Measurements from ENCODE around the gene CRTAP.
A peak's percentile ranks its signal among the peaks of the same experiment; 100 is the strongest.
"Not testable (repeated sequence)": the region's sequence is repeated elsewhere in the genome, so short reads cannot be mapped to it uniquely, and the experiment has no call there.

Gene CRTAP

GRCh38 chr3:33113772-33114621 is at the start of gene CRTAP:
Gene CRTAP (plus strand): TSS chr3:33114014. CDS start chr3:33114078, 64 bp downstream.
- DNase-seq (ENCODE audit: low spot score): peak; percentile 83

DNA sequence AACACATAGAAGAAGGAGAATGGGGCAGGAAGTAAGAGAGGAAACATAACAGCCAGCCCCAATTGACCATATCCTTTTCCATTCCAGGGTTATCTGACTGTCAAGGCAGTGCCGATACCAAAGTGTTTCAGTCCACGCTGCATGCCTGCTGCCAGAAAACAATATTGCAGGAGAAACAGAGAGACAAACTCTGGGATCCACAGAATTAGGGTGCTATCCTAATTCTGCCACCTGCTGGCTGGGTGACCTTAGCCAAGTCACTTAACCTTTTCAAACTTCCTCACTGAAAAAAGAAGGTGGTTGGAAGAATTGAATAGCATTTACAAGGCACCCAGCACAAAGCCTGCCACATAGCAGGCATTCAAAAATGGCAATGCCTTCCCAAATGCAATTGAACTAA is 48.9 kb upstream of the CRTAP start:
- DNase-seq (ENCODE audit: low spot score): no peak

- DNase-seq (ENCODE audit: low spot score): no peak
These were observed 46.3 kb upstream of the CRTAP start for GRCh38 chr3:33067484-33067883.

DNA sequence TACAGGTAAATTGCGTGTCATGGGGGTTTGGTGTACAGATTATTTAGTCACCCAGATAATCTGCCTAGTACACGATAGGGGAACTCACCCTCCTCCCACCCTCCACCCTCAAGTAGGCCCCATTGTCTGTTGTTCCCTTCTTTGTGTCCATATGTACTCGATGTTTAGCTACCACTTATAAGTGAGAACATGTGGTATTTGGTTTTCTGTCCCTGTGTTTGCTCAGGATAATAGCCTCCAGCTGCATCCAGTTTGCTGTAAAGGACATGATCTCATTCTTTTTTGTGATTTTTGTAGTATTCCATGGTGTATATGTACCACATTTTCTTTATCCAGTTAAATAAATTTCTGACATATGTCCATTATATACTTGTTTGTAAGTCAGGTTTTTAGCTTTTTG is 44.0 kb upstream of the CRTAP start:
- DNase-seq (ENCODE audit: low spot score): not testable (repeated sequence)

- no peak for DNase-seq (ENCODE audit: low spot score)
These were observed 42.6 kb upstream of the CRTAP start for GRCh38 chr3:33071181-33071580.

DNA sequence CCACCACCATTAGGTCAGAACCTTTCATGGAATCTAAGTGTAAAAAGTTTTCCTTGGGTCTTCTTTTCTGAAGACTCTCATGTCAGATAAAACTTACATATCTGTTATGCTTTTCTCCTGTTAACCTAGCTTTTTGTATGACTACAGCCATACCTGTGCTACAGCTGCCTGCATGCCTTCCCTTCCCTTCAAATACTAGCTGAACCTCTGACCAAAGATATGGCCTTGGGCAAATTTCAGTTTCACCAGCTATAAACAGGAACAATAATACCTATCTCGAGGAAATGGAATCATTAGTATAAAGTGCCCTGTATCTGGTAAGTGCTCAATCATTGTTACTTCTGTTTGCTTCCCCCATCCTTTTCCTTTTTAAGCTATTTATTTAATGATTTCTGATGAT is 41.9 kb upstream of the CRTAP start:
- no peak for DNase-seq (ENCODE audit: low spot score)

DNA sequence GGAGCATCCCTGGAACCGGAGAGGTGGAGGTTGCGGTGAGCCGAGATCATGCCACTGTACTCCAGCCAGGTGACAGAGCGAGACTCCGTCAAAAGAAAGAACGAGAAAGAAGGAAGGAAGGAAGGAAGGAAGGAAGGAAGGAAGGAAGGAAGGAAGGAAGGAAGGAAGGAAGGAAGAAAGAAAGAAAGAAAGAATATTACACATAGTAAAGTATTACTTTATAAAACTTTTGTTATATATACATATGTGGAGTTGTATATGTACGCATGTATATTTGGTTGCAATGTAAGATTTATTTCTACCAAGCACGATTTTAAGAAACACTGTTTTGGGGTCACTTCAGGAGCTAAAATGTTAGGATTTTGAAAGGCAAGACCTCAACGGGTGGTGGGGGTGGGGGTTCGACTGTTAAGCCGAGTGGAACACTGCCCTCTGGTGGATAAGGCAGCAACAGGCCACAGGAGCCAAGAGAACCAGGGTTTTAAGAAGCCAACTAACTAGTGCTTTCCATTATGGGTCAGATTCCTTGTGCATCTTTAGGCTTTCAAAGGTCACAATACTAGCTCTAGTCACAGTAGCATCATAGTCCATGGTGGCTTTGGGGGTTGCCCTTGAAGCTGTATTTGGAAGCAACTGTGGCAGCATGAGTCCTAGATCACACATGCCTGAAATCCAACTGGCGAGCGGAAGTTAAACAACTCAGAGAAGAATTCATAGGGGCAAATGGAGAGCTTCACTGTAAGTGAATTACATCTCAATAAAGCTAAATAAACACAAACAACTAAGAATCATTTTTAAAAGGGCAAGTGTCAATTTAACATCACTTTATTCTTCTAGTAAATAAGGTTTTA is 39.4 kb upstream of the CRTAP start:
- DNase-seq (ENCODE audit: low spot score): peak; percentile 89

DNA sequence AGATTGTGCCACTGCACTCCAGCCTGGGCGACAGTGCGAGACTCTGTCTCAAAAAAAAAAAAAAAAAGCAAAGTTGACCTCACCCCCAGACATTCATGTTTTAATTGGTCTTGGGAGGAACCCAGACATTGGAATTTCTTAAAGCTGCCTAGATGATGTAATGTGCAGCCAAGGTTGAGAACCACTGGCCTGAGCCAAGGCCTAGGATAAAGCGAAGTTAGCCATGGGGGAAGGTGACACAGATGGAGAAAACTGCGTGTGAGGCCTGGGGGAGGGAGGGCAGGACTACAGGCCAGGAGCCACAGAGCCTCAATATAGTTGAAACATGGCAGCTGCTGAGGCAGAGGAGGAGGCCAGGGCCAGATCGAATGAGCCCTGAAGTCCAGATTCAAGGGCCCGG is 37.8 kb upstream of the CRTAP start:
- no peak for DNase-seq (ENCODE audit: low spot score)

DNA sequence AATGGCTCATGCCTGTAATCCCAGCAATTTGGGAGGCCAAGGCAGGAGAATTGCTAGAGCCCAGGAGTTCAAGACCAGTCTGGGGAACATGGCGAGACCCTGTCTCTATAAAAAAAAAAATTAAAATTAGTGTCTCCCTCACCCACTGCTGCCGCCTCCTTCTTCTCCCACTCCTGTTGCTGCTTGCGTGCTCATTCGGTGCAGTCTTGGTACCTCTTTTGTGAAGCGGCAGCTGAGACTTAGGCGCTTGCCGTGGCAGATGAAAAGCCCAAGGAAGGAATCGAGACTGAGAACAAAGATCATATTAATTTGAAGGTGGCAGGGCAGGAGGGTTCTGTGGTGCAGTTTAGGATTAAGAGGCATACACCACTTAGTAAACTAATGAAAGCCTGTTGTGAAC is 36.9 kb upstream of the CRTAP start:
- DNase-seq (ENCODE audit: low spot score): no peak

DNA sequence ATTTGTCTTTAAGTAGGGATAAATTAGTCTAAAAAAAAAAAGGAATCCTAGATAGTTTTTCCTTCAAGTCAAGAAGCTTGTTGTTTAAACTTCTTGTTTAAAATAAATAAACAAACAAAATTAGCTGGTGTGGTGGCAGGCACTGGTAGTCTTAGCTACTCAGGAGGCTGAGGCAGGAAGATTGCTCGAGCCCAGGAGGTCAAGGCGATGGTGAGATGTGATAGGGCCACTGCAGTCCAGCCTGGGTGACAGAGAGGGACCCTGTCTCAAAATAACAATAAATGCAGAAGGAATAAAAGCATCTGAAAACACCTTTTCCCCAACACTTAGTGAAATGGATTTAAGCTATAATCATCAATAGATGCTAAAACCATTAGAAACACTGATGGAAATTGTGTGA is 35.8 kb upstream of the CRTAP start:
- no peak for DNase-seq (ENCODE audit: low spot score)

- not testable (repeated sequence) for DNase-seq (ENCODE audit: low spot score)
These were observed 34.0 kb upstream of the CRTAP start for GRCh38 chr3:33079813-33080212.

- no peak for DNase-seq (ENCODE audit: low spot score)
These were observed 32.0 kb upstream of the CRTAP start for GRCh38 chr3:33081812-33082211.

DNA sequence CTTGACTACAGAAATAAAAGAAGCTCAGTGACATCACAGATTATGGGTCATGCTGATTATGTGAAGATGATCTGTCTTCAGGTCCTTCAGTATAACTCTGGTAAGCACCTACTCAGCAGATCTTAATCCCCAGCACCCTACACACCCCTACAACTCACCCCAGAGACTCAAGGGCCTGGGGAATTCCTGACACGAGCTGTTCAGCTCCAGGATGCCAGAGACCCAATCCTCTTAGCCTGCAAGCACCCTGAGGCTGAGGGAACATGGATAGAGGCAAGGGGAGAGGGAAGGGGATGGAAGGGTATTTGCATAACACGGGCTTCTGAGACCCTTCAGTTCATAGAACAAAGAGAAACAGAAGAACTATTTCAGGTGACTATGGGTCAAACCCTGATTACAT is 29.9 kb upstream of the CRTAP start:
- no peak for DNase-seq (ENCODE audit: low spot score)

DNA sequence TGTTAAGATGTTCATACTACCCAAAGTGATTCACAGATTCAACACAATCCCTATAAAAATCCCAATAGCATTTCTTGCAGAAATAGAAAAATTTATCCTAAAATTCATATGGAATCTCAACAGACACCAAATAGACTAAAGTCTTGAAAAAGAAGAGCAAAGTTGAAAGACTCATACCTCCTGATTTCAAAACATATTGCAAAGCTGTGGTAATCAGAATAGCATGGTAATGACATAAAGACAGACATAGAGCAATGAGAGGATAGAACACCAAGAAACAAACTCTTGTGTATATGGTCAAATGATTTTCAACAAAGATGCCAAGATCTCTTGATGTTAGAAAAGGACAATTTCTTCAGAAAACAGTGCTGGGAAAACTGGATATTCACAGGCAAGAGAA is 25.1 kb upstream of the CRTAP start:
- DNase-seq (ENCODE audit: low spot score): no peak

DNA sequence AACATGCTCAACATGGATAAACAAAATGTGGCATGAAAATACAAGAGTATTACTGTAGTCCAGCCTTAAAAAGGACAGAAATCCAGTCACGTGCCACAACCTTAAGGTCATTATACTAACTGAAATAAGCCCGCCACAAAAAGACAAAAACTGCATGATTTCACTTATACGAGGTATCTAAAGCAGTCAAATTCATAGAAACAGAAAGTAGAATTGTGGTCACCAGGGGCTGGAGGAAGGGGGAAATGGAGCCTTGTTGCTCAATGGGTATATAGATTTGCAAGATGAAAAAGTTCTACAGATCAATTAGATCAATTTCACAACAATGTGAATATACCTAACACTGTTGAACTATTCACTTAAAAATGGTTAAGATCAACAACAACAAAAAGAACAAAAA is 24.3 kb upstream of the CRTAP start:
- no peak for DNase-seq (ENCODE audit: low spot score)

GRCh38 chr3:33091746-33092145 is 22.1 kb upstream of the CRTAP start:
- DNase-seq (ENCODE audit: low spot score): no peak

- DNase-seq (ENCODE audit: low spot score): no peak
These were observed 21.1 kb upstream of the CRTAP start for GRCh38 chr3:33092496-33093254.

DNA sequence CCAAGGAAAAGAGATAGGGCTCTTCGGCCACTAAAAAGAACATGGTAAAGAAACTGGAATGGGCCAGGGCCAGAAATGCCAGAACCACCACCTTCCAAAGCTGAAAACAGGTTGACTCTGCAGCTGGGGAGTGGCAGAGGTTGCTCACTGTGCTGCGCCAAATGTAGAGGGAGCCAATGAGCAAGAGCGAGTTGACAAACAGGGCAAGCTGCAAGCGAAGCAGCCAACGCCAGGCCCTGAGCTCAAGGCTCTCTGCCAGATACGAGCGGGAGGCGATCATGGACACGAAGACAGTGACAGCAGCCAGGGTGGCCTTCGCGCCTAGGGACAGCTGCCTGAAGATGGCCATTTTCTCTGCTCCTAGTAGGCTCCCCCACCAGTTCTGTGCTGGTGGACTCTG is 20.0 kb upstream of the CRTAP start:
- no peak for DNase-seq (ENCODE audit: low spot score)

DNA sequence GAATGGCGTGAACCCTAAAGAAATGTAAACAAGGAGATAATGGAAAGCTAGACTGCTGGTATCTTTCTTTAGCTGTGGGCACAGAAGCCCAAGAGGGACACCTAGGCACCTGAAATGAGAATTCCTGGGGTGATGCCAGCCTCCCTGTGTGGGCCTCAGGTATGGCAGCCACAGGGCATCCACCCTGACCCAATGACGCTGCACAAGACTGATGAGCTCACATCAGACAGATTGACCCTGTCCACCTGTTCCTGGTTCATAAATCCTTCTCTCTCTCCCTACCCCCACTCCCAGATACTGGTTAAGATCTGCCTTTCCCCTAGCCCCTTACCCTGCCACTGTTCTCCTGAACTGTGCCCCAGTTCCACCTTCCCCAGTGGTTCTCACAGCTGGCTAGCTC is 18.4 kb upstream of the CRTAP start:
- DNase-seq (ENCODE audit: low spot score): no peak

DNA sequence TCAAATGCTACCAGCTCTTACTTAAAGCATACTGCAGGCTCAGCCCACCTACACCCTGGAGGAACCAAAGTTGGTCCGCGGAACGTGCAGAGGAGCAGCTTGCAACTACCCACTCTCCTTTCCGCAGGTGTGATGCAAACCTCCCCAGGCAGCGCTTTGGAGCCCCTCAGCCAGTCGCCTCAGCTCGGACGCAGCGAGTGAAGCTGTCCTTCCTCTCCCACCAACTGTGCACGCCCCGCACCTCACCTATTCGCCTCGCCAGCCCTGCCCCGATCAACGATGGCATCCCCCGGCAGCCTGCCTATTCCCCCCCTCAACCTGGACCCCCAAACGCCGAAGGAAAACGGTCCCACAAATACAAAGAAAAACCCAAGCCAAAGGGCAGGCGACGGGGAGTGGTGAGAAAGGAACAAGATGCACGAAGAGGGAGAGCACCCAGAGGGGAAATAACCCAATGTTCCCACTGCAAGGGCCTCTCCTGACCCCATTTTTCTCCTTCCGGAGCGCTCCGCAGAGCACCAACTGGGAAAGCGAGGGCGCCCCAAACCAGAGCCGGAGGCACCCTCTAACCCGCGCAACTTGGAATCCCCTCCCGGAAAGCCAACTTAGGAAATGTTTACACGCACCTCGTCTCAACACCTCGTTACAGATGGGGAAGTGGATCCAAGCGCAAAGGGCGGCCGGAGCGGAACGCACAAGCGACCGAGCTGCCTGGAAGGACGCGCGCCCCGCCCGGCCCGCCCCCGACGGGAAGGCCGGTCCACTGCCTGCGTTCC is 17.5 kb upstream of the CRTAP start:
- no peak for DNase-seq (ENCODE audit: low spot score)

DNA sequence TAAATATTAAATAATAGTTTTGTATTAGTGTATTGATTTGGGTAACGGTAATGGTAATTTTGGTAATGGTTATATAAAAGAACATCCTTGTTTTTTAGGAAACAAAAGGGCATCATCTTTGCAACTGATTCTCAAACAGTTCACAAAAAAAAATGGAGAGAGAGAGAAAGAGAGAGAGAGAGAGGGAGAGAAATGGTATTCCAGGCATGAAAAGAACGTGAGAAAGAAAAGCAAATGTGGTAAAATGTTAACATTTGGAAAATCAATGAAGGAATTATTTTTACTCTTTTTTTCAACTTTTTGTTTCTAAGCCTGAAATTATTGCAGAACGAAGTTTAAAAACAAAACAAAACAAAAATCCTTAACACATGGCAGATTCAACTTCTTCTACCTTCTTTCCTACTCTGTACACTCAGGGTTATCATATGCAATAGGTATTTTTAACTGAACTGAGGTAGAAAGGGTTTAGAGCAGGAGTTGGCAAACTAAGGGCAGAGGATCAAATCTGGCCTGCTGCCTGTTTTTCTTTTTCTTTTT is 14.6 kb upstream of the CRTAP start:
- no peak for DNase-seq (ENCODE audit: low spot score)
